SK-N-SH (cell line): ENCODE results near the gene KANTR. TPM values are rescaled to one million over a fixed set of nuclear protein-coding genes. Genes with fewer than 3 reads are reported as not detected.

ENCODE experiments used
- CTCF ChIA-PET: fragments of 300-600, 350-600 bp; formaldehyde crosslinking; extraction: SDS; loops from one replicate; lab custom pipeline; 2021; lab: Yijun Ruan, JAX
- POLR2A ChIA-PET: fragments of 350-600 bp; sonication (Branson Sonifier 250); formaldehyde crosslinking; extraction: SDS; loops from one replicate; lab custom pipeline; 2020; ENCODE audit warnings: antibody characterized with exemption, inconsistent platforms; lab: Yijun Ruan, JAX
- DNase-seq: peaks from one replicate; pipeline ENCODE4 v3.0.0; 2012
- H2AFZ ChIP-seq: fragments of 200-600 bp; sonication (generic); 2 replicates; pipeline ENCODE4 v1.8.1; 2016; ENCODE audit warnings: antibody characterized with exemption, mild to moderate bottlenecking, low read depth
- H3F3A ChIP-seq: fragments of 200-600 bp; sonication (generic); replicated peaks from 2 replicates; pipeline ENCODE3; 2016; ENCODE audit warnings: antibody characterized with exemption, mild to moderate bottlenecking; ENCODE audit not compliant: insufficient read depth
- H3K27ac ChIP-seq, 2 experiments: fragments of 200-500 bp in 1 of 2; fragments of 200-600 bp in 1 of 2; sonication (Bioruptor generic) in 1 of 2; sonication (generic), shearing (Covaris generic) in 1 of 2; 2 replicates each; pipeline versions ENCODE4 v1.5.1 to v1.6.1; 2014 to 2016; ENCODE audit warnings: low read depth in 2 of 2, inconsistent platforms in 1 of 2, low read length in 1 of 2, mild to moderate bottlenecking in 1 of 2, mixed read lengths in 1 of 2
- H3K27me3 ChIP-seq: fragments of 200-600 bp; sonication (generic), shearing (Covaris generic); 2 replicates; pipeline ENCODE4 v1.6.1; 2016; ENCODE audit warnings: mixed run types; ENCODE audit not compliant: insufficient read depth
- H3K36me3 ChIP-seq, 2 experiments: fragments of 200-500 bp in 1 of 2; fragments of 200-600 bp in 1 of 2; sonication (Bioruptor generic) in 1 of 2; sonication (generic) in 1 of 2; replicated peaks in 1 of 2; 2 replicates each; pipeline versions ENCODE3 to v1.5.1; 2014 to 2016; ENCODE audit warnings: low read length in 1 of 2, mild to moderate bottlenecking in 1 of 2; ENCODE audit not compliant: insufficient read depth in 2 of 2, control insufficient read depth in 1 of 2
- H3K4me1 ChIP-seq, 2 experiments: fragments of 200-500 bp in 1 of 2; fragments of 200-600 bp in 1 of 2; sonication (Bioruptor generic) in 1 of 2; sonication (generic), shearing (Covaris generic) in 1 of 2; 2 replicates each; pipeline versions ENCODE4 v1.5.1 to v1.6.1; 2014 to 2016; ENCODE audit warnings: low read depth in 1 of 2, low read length in 1 of 2, mixed run types in 1 of 2; ENCODE audit not compliant: insufficient read depth in 2 of 2, control insufficient read depth in 1 of 2
- H3K4me2 ChIP-seq: fragments of 200-600 bp; sonication (generic), shearing (Covaris generic); 2 replicates; pipeline ENCODE4 v1.6.1; 2017; ENCODE audit warnings: mixed run types
- H3K4me3 ChIP-seq, 2 experiments: fragments of 200-500 bp in 1 of 2; fragments of 200-600 bp in 1 of 2; sonication (Bioruptor generic) in 1 of 2; sonication (generic), shearing (Covaris generic) in 1 of 2; 2 replicates each; pipeline versions ENCODE4 v1.5.1 to v1.8.1; 2014 to 2016; ENCODE audit warnings: low read depth in 2 of 2, inconsistent platforms in 1 of 2, low read length in 1 of 2, mild to moderate bottlenecking in 1 of 2, mixed read lengths in 1 of 2, moderate library complexity in 1 of 2
- H3K79me2 ChIP-seq: fragments of 200-600 bp; sonication (generic); 2 replicates; pipeline ENCODE4 v1.8.1; 2017; ENCODE audit warnings: mild to moderate bottlenecking; ENCODE audit not compliant: insufficient read depth
- H3K9ac ChIP-seq: fragments of 200-600 bp; sonication (generic); 2 replicates; pipeline ENCODE4 v1.6.1; 2017; ENCODE audit warnings: mixed run types
- H3K9me2 ChIP-seq: fragments of 200-600 bp; sonication (generic); 2 replicates; pipeline ENCODE4 v1.6.1; 2017; ENCODE audit warnings: mixed run types
- H3K9me3 ChIP-seq: fragments of 200-600 bp; sonication (generic); 2 replicates; pipeline ENCODE4 v1.6.1; 2017; ENCODE audit warnings: mixed run types, mild to moderate bottlenecking, moderate library complexity
- H4K20me1 ChIP-seq: fragments of 200-600 bp; sonication (generic); 2 replicates; pipeline ENCODE4 v1.6.1; 2017; ENCODE audit warnings: mild to moderate bottlenecking, mixed run types; ENCODE audit not compliant: insufficient read depth
- FOXM1 ChIP-seq: IDR thresholded peaks from 2 replicates; pipeline ENCODE4 v1.4.0; 2012; ENCODE audit warnings: low read depth, mild to moderate bottlenecking
- GABPA ChIP-seq: IDR thresholded peaks from 2 replicates; pipeline ENCODE4 v1.4.0; 2012; ENCODE audit warnings: low read depth, mild to moderate bottlenecking
- MEF2A ChIP-seq: IDR thresholded peaks from 2 replicates; pipeline ENCODE4 v1.4.0; 2012; ENCODE audit warnings: low read depth, borderline replicate concordance
- NRF1 ChIP-seq: IDR thresholded peaks from 2 replicates; pipeline ENCODE4 v1.6.1; 2012; ENCODE audit warnings: low read depth, mild to moderate bottlenecking, low read length
- POLR2AphosphoS5 ChIP-seq: IDR thresholded peaks from 2 replicates; pipeline ENCODE4 v1.6.1; 2012; ENCODE audit warnings: low read depth, low read length
- RAD21 ChIP-seq: IDR thresholded peaks from 2 replicates; pipeline ENCODE4 v1.6.1; 2012; ENCODE audit warnings: mild to moderate bottlenecking, low read length
- RCOR1 ChIP-seq: fragments of 150-350 bp; IDR thresholded peaks from 2 replicates; pipeline ENCODE4 v1.6.1; 2017; ENCODE audit warnings: antibody characterized with exemption, low read length
- RFX5 ChIP-seq: IDR thresholded peaks from 2 replicates; pipeline ENCODE4 v1.6.1; 2012; ENCODE audit warnings: mild to moderate bottlenecking, improper control_type of control experiment, low read length
- RXRA ChIP-seq: IDR thresholded peaks from 2 replicates; pipeline ENCODE4 v1.4.0; 2012; ENCODE audit warnings: low read depth, mild to moderate bottlenecking, borderline replicate concordance
- TCF12 ChIP-seq: IDR thresholded peaks from 2 replicates; pipeline ENCODE4 v1.4.0; 2012
- ZBTB33 ChIP-seq: IDR thresholded peaks from 2 replicates; pipeline ENCODE4 v1.4.0; 2012; ENCODE audit warnings: low read depth, borderline replicate concordance
- WGBS: methylation state at CpG from one replicate; pipeline ENCODE4 v1.1.6; 2017; ENCODE audit warnings: low lambda C conversion rate; 5-methylcytosine and 5-hydroxymethylcytosine counted together
- polyA plus RNA-seq, 3 experiments: library from polyadenylated mRNA; depleted of rRNA; stranded (reverse); fragments of >200 nt; gene quantifications; 2 replicates each; pipeline ENCODE4 v1.2.3, GENCODE V29; 2012
- TF ChIP-seq, protein P1 (sequence below): fragments of 200-600 bp; sonication (generic); IDR thresholded peaks from 2 replicates; pipeline ENCODE4 v1.6.1; 2017; ENCODE audit warnings: antibody characterized with exemption, mild to moderate bottlenecking, moderate library complexity
- TF ChIP-seq, protein P2 (sequence below): fragments of 150-350 bp; IDR thresholded peaks from 2 replicates; pipeline ENCODE4 v1.6.1; 2017; ENCODE audit warnings: antibody characterized with exemption, low read length, low read depth, borderline replicate concordance
- TF ChIP-seq, protein P3 (sequence below): IDR thresholded peaks from 2 replicates; pipeline ENCODE4 v1.4.0; 2012; ENCODE audit warnings: low read depth

Gene KANTR
- polyA plus RNA-seq, 1 of the 3 experiments (the other 2 are of a cell fraction) = 2.1 TPM

- TF ChIP-seq, protein P1, sequence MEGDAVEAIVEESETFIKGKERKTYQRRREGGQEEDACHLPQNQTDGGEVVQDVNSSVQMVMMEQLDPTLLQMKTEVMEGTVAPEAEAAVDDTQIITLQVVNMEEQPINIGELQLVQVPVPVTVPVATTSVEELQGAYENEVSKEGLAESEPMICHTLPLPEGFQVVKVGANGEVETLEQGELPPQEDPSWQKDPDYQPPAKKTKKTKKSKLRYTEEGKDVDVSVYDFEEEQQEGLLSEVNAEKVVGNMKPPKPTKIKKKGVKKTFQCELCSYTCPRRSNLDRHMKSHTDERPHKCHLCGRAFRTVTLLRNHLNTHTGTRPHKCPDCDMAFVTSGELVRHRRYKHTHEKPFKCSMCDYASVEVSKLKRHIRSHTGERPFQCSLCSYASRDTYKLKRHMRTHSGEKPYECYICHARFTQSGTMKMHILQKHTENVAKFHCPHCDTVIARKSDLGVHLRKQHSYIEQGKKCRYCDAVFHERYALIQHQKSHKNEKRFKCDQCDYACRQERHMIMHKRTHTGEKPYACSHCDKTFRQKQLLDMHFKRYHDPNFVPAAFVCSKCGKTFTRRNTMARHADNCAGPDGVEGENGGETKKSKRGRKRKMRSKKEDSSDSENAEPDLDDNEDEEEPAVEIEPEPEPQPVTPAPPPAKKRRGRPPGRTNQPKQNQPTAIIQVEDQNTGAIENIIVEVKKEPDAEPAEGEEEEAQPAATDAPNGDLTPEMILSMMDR = no peak
- TF ChIP-seq, protein P2, sequence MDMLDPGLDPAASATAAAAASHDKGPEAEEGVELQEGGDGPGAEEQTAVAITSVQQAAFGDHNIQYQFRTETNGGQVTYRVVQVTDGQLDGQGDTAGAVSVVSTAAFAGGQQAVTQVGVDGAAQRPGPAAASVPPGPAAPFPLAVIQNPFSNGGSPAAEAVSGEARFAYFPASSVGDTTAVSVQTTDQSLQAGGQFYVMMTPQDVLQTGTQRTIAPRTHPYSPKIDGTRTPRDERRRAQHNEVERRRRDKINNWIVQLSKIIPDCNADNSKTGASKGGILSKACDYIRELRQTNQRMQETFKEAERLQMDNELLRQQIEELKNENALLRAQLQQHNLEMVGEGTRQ = no peak
- TF ChIP-seq FOXM1 (no peak), NRF1 (no peak), MEF2A (no peak), ZBTB33 (no peak)
- Histone ChIP-seq H3K4me2 (no peak overlapping the region; the same call in 1 of the 2 replicates), H3K36me3 (no peaks in the 10 kb centered on the region), H3K4me1 (no peaks in the 10 kb centered on the region; a peak in 1 of 4 replicates), H3F3A (no peaks in the 10 kb centered on the region), H4K20me1 (no peaks in the 10 kb centered on the region), H3K27me3 (no peaks in the 10 kb centered on the region; the same call in 1 of the 2 replicates), H3K4me3 (no peak overlapping the region), H3K79me2 (no peaks in the 10 kb centered on the region), H3K9me2 (no peaks in the 10 kb centered on the region), H3K27ac (peak overlapping the region in 1 of 2 experiments; percentile 44; a peak in 1 of 4 replicates), H3K9me3 (no peaks in the 10 kb centered on the region; the same call in 1 of the 2 replicates), H3K9ac (no peak overlapping the region), H2AFZ (no peak overlapping the region)
- ChIA-PET POLR2A (no interaction called here), CTCF (no interaction called here)
- DNase-seq = no peak
- 39% methylated on average over 3 of the region's 3 CpGs for WGBS
These were observed 34.3 kb downstream of the KANTR start for GRCh38 chrX:53128097-53128749.

DNA sequence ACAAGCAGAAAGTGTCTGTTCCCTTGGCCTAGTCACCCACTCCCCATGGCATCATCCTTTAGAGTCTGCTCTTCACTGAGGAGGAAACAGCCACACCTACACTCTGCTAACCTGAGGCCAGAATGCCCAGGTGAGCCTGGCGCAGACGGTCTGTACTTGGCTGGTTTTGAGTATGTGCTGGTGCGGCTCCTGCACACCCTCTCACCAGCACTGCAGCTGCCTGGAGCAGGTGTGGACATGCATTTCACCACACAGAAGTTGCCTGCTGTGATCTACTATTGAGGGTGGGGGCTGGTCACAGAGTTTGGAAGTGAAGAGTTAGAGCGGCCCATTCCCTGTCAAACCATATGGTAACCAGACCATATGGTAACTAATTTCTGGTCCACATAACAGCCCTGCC is 39.5 kb downstream of the KANTR start:
- Histone ChIP-seq H2AFZ (no peak overlapping the region), H3K27ac (no peak overlapping the region), H4K20me1 (no peaks in the 10 kb centered on the region), H3F3A (no peaks in the 10 kb centered on the region), H3K9me2 (no peaks in the 10 kb centered on the region), H3K79me2 (no peaks in the 10 kb centered on the region), H3K4me1 (no peaks in the 10 kb centered on the region), H3K4me2 (no peak overlapping the region), H3K4me3 (no peak overlapping the region), H3K36me3 (no peaks in the 10 kb centered on the region), H3K9ac (no peak overlapping the region), H3K27me3 (peaks cover 6% of the 10 kb centered on the region; the same call in 1 of the 2 replicates), H3K9me3 (no peaks in the 10 kb centered on the region)
- CTCF ChIA-PET = no interaction called here
- DNase-seq = no peak
- WGBS = 68% methylated on average over 4 of the region's 4 CpGs
- POLR2A ChIA-PET = no interaction called here
- TF ChIP-seq RFX5 (no peak), RXRA (no peak), RAD21 (no peak), GABPA (no peak), RCOR1 (no peak), POLR2AphosphoS5 (no peak), TCF12 (no peak), ZBTB33 (no peak)
- TF ChIP-seq, protein P3, sequence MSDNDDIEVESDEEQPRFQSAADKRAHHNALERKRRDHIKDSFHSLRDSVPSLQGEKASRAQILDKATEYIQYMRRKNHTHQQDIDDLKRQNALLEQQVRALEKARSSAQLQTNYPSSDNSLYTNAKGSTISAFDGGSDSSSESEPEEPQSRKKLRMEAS = no peak
- TF ChIP-seq, protein P2 = no peak
- TF ChIP-seq, protein P1 = no peak
